DMS 273 (cell line): ENCODE results near the gene HNRNPUL2.
"Not testable (repeated sequence)": the region's sequence is repeated elsewhere in the genome, so short reads cannot be mapped to it uniquely, and the experiment has no call there.

Source experiments
- DNase-seq: peaks from one replicate; lab custom pipeline; 2025; ENCODE audit not compliant: unreplicated experiment; lab: John Stamatoyannopoulos, UW

Gene HNRNPUL2

GRCh38 chr11:62727165-62727871 lies at the start of gene HNRNPUL2:
TSS of gene HNRNPUL2 (minus strand) at chr11:62727457. CDS start at chr11:62727156, 301 bp downstream.
- peak; percentile 99 for DNase-seq

DNA sequence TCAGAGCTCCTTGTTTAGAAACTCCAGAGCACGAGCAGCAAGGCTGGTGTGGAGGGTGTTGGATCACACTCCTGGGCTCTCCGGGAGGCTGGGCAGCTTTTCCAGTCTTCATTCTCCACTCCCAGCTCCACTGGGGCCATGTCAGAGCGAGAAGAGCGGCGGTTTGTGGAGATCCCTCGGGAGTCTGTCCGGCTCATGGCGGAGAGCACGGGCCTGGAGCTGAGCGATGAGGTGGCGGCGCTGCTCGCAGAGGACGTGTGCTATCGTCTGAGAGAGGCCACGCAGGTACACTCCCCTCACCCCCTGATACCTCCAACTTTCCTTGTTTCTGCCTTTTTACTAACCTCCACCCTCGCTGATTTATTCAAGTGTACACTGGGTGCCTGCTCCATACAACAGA lies 48.4 kb upstream of the HNRNPUL2 start:
- DNase-seq: no peak

- no peak for DNase-seq
Observed at GRCh38 chr11:62774407-62774806, 47.1 kb upstream of the HNRNPUL2 start.

DNA sequence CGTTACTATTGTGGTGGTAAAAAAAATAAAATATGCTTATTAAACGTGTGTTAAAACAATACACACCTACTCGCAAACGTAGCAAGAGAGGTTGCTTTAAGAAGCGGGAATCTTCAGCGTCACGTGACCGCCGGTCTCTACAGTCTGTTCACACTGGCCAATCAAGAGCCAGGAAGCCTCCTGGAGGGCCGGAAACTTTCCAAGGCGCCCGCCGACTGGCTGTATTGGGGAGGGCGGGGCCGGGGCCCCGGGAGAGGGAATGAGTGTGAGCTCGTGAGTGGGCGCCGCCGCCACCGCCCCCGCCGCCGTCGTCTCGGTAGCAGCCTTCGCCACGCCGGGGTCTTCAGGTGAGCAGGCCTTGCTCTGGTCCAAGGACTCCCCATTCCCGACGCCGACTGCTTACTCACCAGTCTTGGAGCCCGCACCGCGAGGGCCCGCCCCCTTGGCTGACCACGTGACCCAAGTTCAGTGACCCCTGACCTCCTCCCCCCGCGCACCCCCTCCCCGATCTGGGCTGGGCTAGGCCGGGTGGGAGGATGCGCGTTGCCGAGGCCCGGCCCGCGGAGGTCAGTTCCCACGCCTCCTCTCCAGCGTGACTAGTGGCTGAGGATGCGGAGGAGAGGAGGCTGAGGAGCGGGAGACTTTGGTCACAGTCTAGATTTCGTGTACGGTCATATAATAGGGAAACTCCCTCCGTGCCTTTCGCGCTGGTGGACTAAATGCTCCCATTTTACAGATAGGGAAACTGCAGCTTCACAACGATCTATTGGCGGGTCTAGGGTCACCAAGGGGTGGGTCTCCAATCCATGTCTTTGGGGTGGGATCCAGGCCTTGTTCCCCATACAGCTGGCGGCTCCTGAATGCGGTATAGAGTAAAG lies 44.1 kb upstream of the HNRNPUL2 start, which contains the start of gene TAF6L:
Gene TAF6L (plus strand): TSS at position 253 of the 878 bp plus-strand sequence. CDS start 4,388 bp downstream, outside the sequence.
- DNase-seq: peak; percentile 98

DNA sequence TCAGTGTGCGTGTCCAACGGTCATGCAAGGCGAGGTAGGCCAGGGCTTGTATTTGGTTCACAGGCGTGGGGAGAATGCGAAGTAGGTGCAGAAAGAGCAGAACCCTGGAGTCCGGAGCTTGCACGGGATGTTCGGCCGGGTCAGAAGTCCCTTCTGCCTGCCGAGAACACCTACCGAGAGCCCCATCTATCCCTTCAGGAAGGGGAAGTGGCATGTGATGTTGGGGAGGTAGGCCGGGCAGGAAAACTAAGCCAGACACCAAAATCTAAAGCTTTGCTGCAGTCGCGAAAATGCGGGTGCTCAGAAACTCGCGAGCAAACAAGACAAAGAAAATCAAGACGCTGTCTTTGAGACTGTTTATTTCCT lies 43.5 kb upstream of the HNRNPUL2 start:
- no peak for DNase-seq

DNA sequence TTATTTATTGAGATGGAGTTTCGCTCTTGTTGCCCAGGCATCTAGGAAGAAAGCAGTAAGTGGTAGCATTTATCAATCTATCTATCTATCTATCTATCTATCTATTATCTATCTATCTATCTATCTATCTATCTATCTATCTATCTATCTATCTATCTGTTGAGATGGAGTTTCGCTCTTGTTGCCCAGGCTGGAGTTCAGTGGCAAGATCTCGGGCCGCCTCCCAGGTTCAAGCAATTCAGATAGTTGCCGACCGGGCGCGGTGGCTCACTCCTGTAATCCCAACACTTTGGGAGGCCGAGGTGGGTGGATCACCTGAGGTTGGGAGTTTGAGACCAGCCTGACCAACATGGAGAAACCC lies 33.6 kb upstream of the HNRNPUL2 start:
- DNase-seq: not testable (repeated sequence)

- no peak for DNase-seq
Observed at GRCh38 chr11:62757846-62758788, 30.9 kb upstream of the HNRNPUL2 start.

- no peak for DNase-seq
Observed at GRCh38 chr11:62755086-62755615, 27.9 kb upstream of the HNRNPUL2 start.

DNA sequence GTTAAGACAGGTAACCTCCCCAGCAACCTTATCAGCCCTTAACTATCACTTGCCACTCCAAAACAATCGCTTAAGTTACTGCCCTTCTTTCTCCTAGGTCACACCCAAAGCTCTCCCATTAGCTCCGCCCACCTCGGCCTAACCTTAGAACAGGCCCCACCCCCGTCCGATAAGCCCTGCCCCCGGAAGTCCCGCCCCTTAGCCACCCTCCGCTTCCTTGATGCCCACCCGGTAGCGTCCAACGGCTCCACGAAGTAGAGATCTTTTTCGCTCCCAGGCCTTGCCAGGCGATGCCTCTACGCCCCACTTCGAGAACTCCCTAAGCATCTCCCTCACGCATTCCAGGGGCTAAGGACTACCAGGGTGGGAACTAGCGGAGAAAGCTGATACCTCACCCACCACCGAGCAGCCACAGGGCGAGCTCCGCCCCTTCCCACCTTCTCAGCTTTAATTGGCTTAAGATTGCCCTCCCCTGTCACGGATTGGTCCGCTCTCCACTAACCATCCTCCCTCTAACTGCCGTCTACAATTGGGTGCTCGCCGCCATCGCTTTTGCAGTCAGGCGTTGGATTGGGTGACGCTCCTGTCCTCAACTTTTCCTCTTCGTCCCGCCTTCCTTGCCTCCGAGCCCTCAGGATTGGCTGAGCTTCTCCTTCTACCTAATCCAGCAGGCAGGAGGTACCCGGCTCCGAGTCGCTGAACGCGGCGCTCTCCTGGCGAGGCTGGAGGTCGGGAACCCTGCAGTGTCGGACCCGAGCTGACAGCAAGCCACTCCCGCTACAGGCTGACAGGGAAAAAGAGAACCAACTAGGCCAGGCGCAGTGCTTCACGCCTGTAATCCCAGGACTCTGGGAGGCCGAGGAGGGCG lies 26.7 kb upstream of the HNRNPUL2 start, which contains the start of gene ZBTB3:
Gene ZBTB3 (minus strand): TSS at position 425 of the 868 bp plus-strand sequence. CDS start 496 bp downstream, outside the sequence.
- peak; percentile 98 for DNase-seq

DNA sequence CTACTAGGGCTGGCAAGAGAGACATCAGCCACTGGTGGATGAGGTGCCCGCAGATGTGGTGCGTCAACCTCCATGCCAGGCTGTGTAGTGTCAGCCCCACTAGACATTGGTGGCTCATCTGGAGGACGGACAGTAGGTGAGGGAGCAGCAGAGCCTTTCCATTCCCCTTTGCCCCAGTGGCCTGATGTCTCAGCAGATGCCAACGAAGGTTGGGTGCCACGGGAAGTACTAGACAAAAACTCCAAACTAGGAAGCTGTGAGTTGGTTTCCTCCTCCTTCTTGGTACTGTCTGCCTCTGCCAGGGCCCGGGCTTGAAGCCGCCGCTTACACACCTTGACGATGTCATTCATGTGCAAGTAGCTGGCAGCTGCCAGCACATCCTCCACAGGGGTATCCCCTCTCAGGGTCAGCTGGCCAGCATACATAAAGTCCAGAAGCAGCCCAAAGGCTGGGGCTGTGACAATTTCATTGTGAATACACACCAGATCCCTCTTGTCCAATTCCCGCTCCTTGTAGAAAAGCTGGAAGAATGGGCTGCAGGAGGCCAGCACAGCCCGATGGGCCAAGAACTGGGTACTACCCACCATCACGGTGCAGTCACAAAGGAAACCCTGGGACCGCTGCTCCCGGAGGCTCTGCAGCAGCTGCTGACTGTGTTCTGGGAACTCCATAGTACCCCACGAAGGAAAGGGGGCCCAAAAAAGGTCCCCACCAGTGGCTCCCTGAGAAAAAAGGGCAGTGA lies 25.9 kb upstream of the HNRNPUL2 start:
- DNase-seq: no peak

- no peak for DNase-seq
Observed at GRCh38 chr11:62752177-62752785, 25.0 kb upstream of the HNRNPUL2 start.

GRCh38 chr11:62749931-62750330 lies 22.7 kb upstream of the HNRNPUL2 start:
- not testable (repeated sequence) for DNase-seq

GRCh38 chr11:62747475-62748160 lies 20.4 kb upstream of the HNRNPUL2 start:
- no peak for DNase-seq

DNA sequence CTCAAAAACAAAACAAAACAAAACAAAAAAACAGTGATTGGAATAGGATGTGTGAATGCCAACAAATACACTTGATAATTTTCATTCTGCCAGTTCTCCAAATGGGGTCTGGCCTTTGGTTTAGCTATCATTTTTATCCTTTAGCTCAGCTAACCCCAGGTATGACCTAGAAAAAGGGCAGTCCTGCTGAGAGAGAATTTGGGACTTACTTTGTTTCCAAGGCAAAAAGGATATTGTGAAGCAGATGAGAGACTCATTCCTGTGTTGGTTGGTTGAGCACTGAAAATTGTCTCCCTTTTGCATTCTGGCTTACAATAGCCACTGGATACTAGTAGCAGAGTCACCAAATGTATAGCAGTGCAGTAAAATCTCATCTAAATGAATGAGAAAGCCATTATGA lies 9.9 kb upstream of the HNRNPUL2 start:
- DNase-seq: no peak

- DNase-seq: peak; percentile 25
Observed at GRCh38 chr11:62732830-62733229, 5.6 kb upstream of the HNRNPUL2 start.

DNA sequence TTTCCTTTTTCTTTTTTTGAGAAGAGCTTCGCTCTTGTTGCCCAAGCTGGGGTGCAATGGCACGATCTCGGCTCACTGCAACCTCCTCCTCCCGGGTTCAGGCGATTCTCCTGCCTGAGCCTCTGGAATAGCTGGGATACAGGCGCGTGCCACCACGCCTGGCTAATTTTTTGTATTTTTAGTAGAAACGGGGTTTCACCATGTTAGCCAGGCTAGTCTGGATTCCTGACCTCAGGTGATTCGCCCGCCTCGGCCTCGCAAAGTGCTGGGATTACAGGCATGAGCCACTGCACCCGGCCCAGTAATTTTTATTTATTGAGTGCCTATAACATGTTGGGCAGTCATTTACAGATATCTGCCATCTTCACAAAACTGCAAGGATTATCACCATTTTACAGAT lies 2.8 kb upstream of the HNRNPUL2 start:
- DNase-seq: not testable (repeated sequence)

GRCh38 chr11:62728171-62728988 lies 1.1 kb upstream of the HNRNPUL2 start, which contains the start of gene TTC9C:
TSS of gene TTC9C (plus strand) at chr11:62728486. CDS start at chr11:62728849, 363 bp downstream.
- DNase-seq: peak; percentile 90
